ENCODE data around the gene BHLHE23. TPM values are rescaled to one million over a fixed set of nuclear protein-coding genes. Genes with fewer than 3 reads are reported as not detected.

The BHLHE23 gene
- total RNA-seq, 3 donors from 2014 or later = not detected

- H3K27me3 ChIP-seq = peaks cover 4 to 99% of the 10 kb centered on the region in 2 donors
- H3K27ac ChIP-seq = no peak overlapping the region
- no peaks in the 10 kb centered on the region for H3K36me3 ChIP-seq
- H3K9me3 ChIP-seq = no peaks in the 10 kb centered on the region
- intact Hi-C loops (cut with DNase I; ENCODE audit: low total_unique reads) = no loop called here
- no peak for DNase-seq (ENCODE audit: low spot score in 2 of 2)
- no peak overlapping the region for H3K4me3 ChIP-seq
- no peak for TF ChIP-seq CTCF (IDR thresholded peaks at IDR 0.05)
- no peak for TF ChIP-seq POLR2AphosphoS5 (IDR thresholded peaks at IDR 0.05)
- TF ChIP-seq POLR2A (IDR thresholded peaks at IDR 0.05) = no peak
- H3K4me1 ChIP-seq = no peaks in the 10 kb centered on the region
Observed at GRCh38 chr20:62979876-62980373, 26.8 kb downstream of the BHLHE23 start.

DNA sequence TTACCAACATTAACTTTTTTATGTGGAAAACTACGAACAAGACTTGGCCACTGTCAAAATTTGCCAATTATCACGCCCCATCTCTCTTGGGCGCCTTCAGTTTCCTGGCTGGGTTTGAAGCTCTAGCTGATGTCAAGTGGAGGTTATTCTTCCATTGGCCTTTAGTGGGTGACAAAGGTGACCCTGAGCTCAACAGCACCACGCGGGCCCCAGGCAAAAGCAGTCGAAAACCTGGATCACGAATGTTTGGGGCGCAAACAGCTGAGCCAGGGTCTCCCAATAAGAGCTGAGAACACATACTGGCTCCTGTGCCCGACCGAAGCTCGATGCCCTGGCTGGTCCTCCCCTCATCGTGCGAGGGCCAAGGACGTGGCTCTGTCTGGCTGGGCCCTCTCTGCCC lies 27.5 kb downstream of the BHLHE23 start:
- peaks cover 4 to 99% of the 10 kb centered on the region in 2 donors for H3K27me3 ChIP-seq
- H3K9me3 ChIP-seq = no peaks in the 10 kb centered on the region
- DNase-seq (ENCODE audit: low spot score in 2 of 2) = no peak

DNA sequence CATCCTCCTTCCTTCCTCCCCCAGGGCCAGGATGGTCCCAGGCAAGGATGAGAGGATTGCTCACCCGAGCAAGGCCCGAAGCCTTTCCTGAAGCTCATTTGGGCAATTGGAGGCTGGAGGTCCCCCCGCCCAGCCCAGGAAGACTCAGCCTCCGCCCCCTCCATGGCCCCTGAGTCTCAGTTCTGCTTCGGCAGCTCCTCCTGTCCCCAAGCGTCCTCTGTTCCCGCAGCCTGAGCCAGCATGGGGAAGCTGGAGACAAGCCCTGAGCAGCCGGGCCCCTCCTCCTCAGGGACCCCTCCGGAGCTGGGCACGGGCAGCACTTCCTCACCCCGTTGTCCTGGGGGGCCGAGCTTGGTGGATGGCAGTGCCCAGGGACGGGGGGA lies 28.2 kb downstream of the BHLHE23 start:
- Histone ChIP-seq H3K4me1 (no peaks in the 10 kb centered on the region), H3K4me3 (no peak overlapping the region), H3K27ac (no peak overlapping the region), H3K9me3 (no peaks in the 10 kb centered on the region), H3K27me3 (peaks cover 4 to 97% of the 10 kb centered on the region in 2 donors), H3K36me3 (no peaks in the 10 kb centered on the region)
- intact Hi-C loops (cut with DNase I; ENCODE audit: low total_unique reads) = no loop called here
- DNase-seq (ENCODE audit: low spot score in 2 of 2) = no peak
- TF ChIP-seq POLR2AphosphoS5 (IDR thresholded peaks at IDR 0.05) = no peak

More for the DNA sequence above, 27.5 kb downstream of the BHLHE23 start:
- no peaks in the 10 kb centered on the region for H3K4me1 ChIP-seq
- no peaks in the 10 kb centered on the region for H3K36me3 ChIP-seq
- intact Hi-C loops (cut with DNase I; ENCODE audit: low total_unique reads) = no loop called here
- no peak overlapping the region for H3K4me3 ChIP-seq
- no peak overlapping the region for H3K27ac ChIP-seq
- TF ChIP-seq CTCF (IDR thresholded peaks at IDR 0.05) (no peak), POLR2A (IDR thresholded peaks at IDR 0.05) (no peak), POLR2AphosphoS5 (IDR thresholded peaks at IDR 0.05) (no peak)

- Histone ChIP-seq H3K4me3 (no peak overlapping the region), H3K36me3 (no peaks in the 10 kb centered on the region), H3K27me3 (peaks cover 4 to 97% of the 10 kb centered on the region in 2 donors), H3K4me1 (peaks cover 0 to under 1% of the 10 kb centered on the region in 2 donors), H3K27ac (no peak overlapping the region), H3K9me3 (no peaks in the 10 kb centered on the region)
- no peak for DNase-seq (ENCODE audit: low spot score in 2 of 2)
- no peak for TF ChIP-seq POLR2A (IDR thresholded peaks at IDR 0.05)
- TF ChIP-seq POLR2AphosphoS5 (IDR thresholded peaks at IDR 0.05) = no peak
- no peak for TF ChIP-seq CTCF (IDR thresholded peaks at IDR 0.05)
- intact Hi-C loops (cut with DNase I; ENCODE audit: low total_unique reads) = no loop called here
Observed at GRCh38 chr20:62977613-62978560, 28.9 kb downstream of the BHLHE23 start.

DNA sequence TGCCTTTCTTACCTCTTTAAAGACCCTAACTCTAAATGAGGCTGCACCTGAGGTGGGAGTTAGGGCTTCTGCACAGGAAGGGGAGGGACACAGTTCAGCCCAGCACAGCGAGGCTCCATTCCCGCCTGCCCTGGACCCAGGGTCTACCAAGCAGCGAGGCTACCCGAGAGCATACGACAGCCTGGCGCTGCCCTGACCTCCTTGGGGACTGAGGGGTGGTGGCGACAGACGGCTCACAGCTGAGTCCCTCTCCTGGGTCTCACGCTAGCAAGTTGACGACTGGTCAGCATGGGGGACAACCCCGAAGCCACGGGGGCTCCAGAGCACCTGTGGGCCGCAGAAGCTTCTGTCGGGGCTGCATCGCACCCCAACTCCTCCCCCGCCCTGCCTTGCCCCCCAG lies 29.9 kb downstream of the BHLHE23 start:
- Histone ChIP-seq H3K36me3 (no peaks in the 10 kb centered on the region), H3K9me3 (no peaks in the 10 kb centered on the region), H3K4me3 (no peak overlapping the region), H3K27me3 (peaks cover 4 to 92% of the 10 kb centered on the region in 2 donors), H3K27ac (no peak overlapping the region), H3K4me1 (peaks cover 0 to 4% of the 10 kb centered on the region in 2 donors)
- DNase-seq (ENCODE audit: low spot score in 2 of 2) = no peak
- intact Hi-C loops (cut with DNase I; ENCODE audit: low total_unique reads) = no loop called here
- TF ChIP-seq POLR2A (IDR thresholded peaks at IDR 0.05) (no peak), POLR2AphosphoS5 (IDR thresholded peaks at IDR 0.05) (no peak), CTCF (IDR thresholded peaks at IDR 0.05) (no peak)
